GM18867 (cell line): ENCODE data around the gene ZNF524.

Experiments used
- ATAC-seq: cut with Tn5 transposase; IDR thresholded peaks from one replicate; pipeline ENCODE4 v1.9.1; 2021; ENCODE audit warnings: mild to moderate bottlenecking, moderate library complexity; ENCODE audit not compliant: unreplicated experiment

ZNF524 gene

DNA sequence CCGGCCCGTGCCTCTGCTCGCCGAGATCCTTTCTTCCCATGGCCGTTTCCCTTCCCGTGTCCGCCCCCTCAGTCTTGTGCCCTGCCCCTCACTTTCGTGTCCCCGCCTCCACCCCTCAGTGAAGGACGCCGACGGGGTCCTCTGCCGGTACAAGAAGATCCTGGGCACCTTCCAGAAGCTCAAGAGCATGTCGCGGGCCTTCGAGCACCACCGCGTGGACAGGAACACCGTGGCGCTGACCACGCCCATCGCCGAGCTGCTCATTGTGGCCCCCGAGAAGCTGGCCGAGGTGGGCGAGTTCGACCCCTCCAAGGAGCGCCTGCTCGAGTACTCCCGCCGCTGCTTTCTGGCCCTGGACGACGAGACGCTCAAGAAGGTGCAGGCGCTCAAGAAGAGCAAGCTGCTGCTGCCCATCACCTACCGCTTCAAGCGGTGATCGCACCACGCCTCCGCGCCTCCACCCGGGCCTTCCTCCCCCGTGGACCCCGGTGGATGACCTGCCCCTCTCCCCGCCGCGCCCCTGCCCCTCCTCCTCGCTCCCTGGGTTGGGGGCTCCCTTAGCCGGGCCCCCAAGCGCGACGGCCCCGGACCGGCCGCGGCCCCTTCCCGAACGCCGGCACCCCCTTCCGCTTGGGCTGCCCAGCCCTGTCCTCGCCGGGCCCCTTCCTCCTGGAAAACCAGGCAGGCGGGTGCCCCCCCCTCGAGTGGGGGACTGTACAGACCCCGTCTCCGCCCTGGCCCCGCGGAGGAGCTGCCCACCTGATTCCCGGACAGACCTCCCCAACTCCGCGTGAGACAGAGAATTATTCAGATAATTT lies 52.4 kb downstream of the ZNF524 start:
- no peak for ATAC-seq
